ENCODE data around the gene UBE2O. TPM values are rescaled to one million over a fixed set of nuclear protein-coding genes. Genes with fewer than 3 reads are reported as not detected.

UBE2O gene
- total and polyA plus RNA-seq, 2 donors (not counting 1 experiment from before 2014, with no cell fraction given) = 11.5 to 12.4 TPM

DNA sequence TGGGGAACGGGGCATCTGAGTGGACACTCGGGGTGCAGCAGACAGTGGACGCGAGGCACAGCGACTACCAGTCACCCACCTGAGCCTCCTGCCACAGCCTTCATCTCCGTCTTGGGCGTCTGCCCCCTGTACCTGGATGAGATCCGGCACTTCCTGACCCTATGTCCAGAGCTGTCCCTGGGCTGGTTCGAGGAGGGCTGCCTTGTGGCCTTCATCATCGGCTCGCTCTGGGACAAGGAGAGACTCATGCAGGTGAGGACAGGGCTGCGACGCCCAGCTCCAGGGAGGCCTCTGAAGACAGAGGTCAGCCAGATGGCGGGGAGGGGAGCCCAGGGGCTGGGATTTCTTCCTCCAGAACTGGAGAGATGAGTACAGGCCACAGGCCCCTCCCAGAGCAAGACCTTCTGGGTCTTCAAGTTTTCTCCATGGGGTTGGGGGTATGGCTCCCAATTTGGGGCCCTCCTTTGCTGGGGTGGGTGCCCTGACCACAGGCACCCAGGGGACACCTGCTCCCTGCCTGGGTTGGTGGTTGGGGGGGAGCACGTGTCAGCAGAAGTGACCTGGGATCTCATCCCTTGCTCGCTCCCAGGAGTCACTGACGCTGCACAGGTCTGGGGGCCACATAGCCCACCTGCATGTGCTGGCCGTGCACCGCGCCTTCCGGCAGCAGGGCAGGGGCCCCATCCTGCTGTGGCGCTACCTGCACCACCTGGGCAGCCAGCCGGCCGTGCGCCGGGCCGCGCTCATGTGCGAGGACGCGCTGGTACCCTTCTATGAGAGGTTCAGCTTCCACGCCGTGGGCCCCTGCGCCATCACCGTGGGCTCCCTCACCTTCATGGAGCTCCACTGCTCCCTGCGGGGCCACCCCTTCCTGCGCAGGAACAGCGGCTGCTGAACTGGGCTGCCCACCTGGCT is 16.4 kb upstream of the UBE2O start:
- H3K4me1 ChIP-seq (ENCODE audit: control insufficient read depth, extremely low read depth, insufficient read depth, low read length) = no peaks in the 10 kb centered on the region
- no peaks in the 10 kb centered on the region for H3K9me3 ChIP-seq (ENCODE audit: control insufficient read depth, insufficient read depth, low read depth, low read length)
- no peak overlapping the region for H3K4me3 ChIP-seq (replicated peaks in 1 of 4; ENCODE audit: control extremely low read depth in 1 of 4, insufficient read depth in 1 of 4, low read depth in 3 of 4, low read length in 4 of 4)
- no peaks in the 10 kb centered on the region for H4K20me1 ChIP-seq (ENCODE audit: control insufficient read depth, extremely low read depth, insufficient read depth, low read length)
- H3K79me2 ChIP-seq (ENCODE audit: control insufficient read depth, insufficient read depth, low read length) = no peaks in the 10 kb centered on the region
- H3K4me2 ChIP-seq (ENCODE audit: extremely low read depth, insufficient read depth, low read length) = no peak overlapping the region
- DNase-seq (ENCODE audit: low read depth in 2 of 2) = no peak
- TF ChIP-seq EZH2 (IDR thresholded peaks at IDR 0.05; ENCODE audit: low read length, missing control alignments) = no peak
- TF ChIP-seq, protein P1, sequence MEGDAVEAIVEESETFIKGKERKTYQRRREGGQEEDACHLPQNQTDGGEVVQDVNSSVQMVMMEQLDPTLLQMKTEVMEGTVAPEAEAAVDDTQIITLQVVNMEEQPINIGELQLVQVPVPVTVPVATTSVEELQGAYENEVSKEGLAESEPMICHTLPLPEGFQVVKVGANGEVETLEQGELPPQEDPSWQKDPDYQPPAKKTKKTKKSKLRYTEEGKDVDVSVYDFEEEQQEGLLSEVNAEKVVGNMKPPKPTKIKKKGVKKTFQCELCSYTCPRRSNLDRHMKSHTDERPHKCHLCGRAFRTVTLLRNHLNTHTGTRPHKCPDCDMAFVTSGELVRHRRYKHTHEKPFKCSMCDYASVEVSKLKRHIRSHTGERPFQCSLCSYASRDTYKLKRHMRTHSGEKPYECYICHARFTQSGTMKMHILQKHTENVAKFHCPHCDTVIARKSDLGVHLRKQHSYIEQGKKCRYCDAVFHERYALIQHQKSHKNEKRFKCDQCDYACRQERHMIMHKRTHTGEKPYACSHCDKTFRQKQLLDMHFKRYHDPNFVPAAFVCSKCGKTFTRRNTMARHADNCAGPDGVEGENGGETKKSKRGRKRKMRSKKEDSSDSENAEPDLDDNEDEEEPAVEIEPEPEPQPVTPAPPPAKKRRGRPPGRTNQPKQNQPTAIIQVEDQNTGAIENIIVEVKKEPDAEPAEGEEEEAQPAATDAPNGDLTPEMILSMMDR (conservative IDR thresholded peaks at IDR 0.05 in 1 of 2, IDR thresholded peaks at IDR 0.05 in 1 of 2; ENCODE audit: low read depth in 1 of 2, low read length in 2 of 2) = no peak
- no peak overlapping the region for H3K9ac ChIP-seq (ENCODE audit: insufficient read depth, low read length)
- H2AFZ ChIP-seq (ENCODE audit: low read length) = no peak overlapping the region
- no peak overlapping the region for H3K27ac ChIP-seq (ENCODE audit: insufficient read depth, low read length)
- H3K36me3 ChIP-seq (ENCODE audit: control insufficient read depth, insufficient read depth, low read length) = no peaks in the 10 kb centered on the region
- no peaks in the 10 kb centered on the region for H3K27me3 ChIP-seq (ENCODE audit: control insufficient read depth, insufficient read depth, low read length)

DNA sequence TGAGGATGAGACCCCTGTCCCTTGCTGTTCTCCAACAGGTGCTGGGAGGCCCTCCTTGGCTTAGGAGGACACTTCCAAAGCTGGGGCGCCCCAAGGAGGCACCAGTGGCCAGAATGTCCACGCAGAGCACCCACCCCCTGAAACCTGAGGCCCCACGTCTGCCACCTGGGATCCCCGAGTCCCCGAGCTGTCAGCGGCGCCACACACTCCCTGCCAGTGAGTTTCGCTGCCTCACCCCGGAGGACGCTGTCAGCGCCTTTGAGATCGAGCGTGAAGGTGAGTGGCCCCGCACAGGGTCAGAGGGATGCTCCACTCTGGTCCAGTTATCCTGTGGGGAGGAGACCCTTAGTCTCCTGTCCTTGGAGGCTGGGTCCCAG is 15.7 kb upstream of the UBE2O start:
- Histone ChIP-seq H3K4me1 (ENCODE audit: control insufficient read depth, extremely low read depth, insufficient read depth, low read length) (no peaks in the 10 kb centered on the region), H3K4me2 (ENCODE audit: extremely low read depth, insufficient read depth, low read length) (no peak overlapping the region), H2AFZ (ENCODE audit: low read length) (no peak overlapping the region), H3K9ac (ENCODE audit: insufficient read depth, low read length) (no peak overlapping the region), H4K20me1 (ENCODE audit: control insufficient read depth, extremely low read depth, insufficient read depth, low read length) (no peaks in the 10 kb centered on the region), H3K27ac (ENCODE audit: insufficient read depth, low read length) (no peak overlapping the region), H3K79me2 (ENCODE audit: control insufficient read depth, insufficient read depth, low read length) (no peaks in the 10 kb centered on the region), H3K36me3 (ENCODE audit: control insufficient read depth, insufficient read depth, low read length) (no peaks in the 10 kb centered on the region), H3K4me3 (replicated peaks in 1 of 4; ENCODE audit: control extremely low read depth in 1 of 4, insufficient read depth in 1 of 4, low read depth in 3 of 4, low read length in 4 of 4) (no peak overlapping the region), H3K27me3 (ENCODE audit: control insufficient read depth, insufficient read depth, low read length) (no peaks in the 10 kb centered on the region), H3K9me3 (ENCODE audit: control insufficient read depth, insufficient read depth, low read depth, low read length) (no peaks in the 10 kb centered on the region)
- DNase-seq (ENCODE audit: low read depth in 2 of 2) = no peak
- no peak for TF ChIP-seq EZH2 (IDR thresholded peaks at IDR 0.05; ENCODE audit: low read length, missing control alignments)
- TF ChIP-seq, protein P1 (conservative IDR thresholded peaks at IDR 0.05 in 1 of 2, IDR thresholded peaks at IDR 0.05 in 1 of 2; ENCODE audit: low read depth in 1 of 2, low read length in 2 of 2) = no peak

DNA sequence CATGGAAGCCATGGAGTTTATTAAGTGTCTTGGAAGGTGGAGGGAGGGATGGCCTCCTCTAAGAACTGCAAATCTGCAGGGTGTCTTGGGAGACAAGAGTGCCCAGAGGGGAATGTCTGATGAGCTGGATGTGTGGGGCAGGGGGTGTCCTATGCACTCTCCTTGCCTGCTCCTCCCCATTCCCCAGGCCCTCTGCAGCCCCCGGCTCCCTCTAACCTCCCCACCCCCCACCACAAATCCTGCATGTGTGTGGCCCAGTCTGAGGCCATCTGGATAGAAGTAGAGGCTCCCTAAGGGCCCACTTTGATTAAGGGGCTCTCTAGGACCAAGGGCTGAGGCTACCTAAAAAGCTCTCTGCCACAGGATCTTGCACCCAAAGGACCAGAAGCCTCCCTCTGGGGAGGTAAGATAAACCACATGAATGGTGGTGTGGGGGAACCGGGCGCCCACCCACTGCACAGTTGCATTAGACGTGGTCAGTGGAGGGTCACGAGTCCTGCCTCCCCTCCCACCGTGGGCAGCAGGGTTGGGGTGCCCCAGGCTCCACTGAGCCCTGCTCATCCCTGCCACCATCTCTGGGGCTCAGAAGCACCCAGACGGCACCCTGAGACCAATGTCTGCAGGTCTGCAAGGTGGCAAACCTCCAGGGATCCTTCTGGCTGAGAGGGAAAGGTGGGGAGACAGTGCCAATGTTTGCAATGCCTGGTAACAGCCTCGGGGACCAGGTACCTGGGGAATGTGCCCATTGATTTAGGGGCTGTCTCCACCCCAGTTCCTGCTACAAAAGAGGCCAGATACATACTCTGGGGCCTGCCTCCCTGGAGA is 15.1 kb upstream of the UBE2O start:
- Histone ChIP-seq H3K27me3 (ENCODE audit: control insufficient read depth, insufficient read depth, low read length) (no peaks in the 10 kb centered on the region), H3K27ac (ENCODE audit: insufficient read depth, low read length) (no peak overlapping the region), H2AFZ (ENCODE audit: low read length) (no peak overlapping the region), H3K4me3 (replicated peaks in 1 of 4; ENCODE audit: control extremely low read depth in 1 of 4, insufficient read depth in 1 of 4, low read depth in 3 of 4, low read length in 4 of 4) (no peak overlapping the region), H3K79me2 (ENCODE audit: control insufficient read depth, insufficient read depth, low read length) (no peaks in the 10 kb centered on the region), H3K9me3 (ENCODE audit: control insufficient read depth, insufficient read depth, low read depth, low read length) (no peaks in the 10 kb centered on the region), H3K4me2 (ENCODE audit: extremely low read depth, insufficient read depth, low read length) (no peak overlapping the region), H3K9ac (ENCODE audit: insufficient read depth, low read length) (no peak overlapping the region), H3K4me1 (ENCODE audit: control insufficient read depth, extremely low read depth, insufficient read depth, low read length) (no peaks in the 10 kb centered on the region), H3K36me3 (ENCODE audit: control insufficient read depth, insufficient read depth, low read length) (no peaks in the 10 kb centered on the region), H4K20me1 (ENCODE audit: control insufficient read depth, extremely low read depth, insufficient read depth, low read length) (no peaks in the 10 kb centered on the region)
- no peak for DNase-seq (ENCODE audit: low read depth in 2 of 2)
- no peak for TF ChIP-seq EZH2 (IDR thresholded peaks at IDR 0.05; ENCODE audit: low read length, missing control alignments)
- TF ChIP-seq, protein P1 (conservative IDR thresholded peaks at IDR 0.05 in 1 of 2, IDR thresholded peaks at IDR 0.05 in 1 of 2; ENCODE audit: low read depth in 1 of 2, low read length in 2 of 2) = no peak

All from fibroblast of lung (primary cell).